Mammary epithelial cell (primary cell): ENCODE results near the gene DDX52.

Experiments
- EZH2 ChIP-seq: IDR thresholded peaks from 2 replicates; pipeline ENCODE4 v1.6.1; 2012; ENCODE audit warnings: low read length, inconsistent platforms, borderline replicate concordance
- TF ChIP-seq, protein P1 (sequence below), 2 donors: IDR thresholded peaks in 1 of 2; conservative IDR thresholded peaks in 1 of 2; 2 replicates each; pipeline ENCODE4 v1.5.1; 2011 to 2012; ENCODE audit warnings: inconsistent platforms in 2 of 2, low read length in 2 of 2, mild to moderate bottlenecking in 2 of 2, control low read depth in 1 of 2, low read depth in 1 of 2; ENCODE audit not compliant: insufficient read depth in 1 of 2; ENCODE audit errors: extremely low read depth in 1 of 2

DNA sequence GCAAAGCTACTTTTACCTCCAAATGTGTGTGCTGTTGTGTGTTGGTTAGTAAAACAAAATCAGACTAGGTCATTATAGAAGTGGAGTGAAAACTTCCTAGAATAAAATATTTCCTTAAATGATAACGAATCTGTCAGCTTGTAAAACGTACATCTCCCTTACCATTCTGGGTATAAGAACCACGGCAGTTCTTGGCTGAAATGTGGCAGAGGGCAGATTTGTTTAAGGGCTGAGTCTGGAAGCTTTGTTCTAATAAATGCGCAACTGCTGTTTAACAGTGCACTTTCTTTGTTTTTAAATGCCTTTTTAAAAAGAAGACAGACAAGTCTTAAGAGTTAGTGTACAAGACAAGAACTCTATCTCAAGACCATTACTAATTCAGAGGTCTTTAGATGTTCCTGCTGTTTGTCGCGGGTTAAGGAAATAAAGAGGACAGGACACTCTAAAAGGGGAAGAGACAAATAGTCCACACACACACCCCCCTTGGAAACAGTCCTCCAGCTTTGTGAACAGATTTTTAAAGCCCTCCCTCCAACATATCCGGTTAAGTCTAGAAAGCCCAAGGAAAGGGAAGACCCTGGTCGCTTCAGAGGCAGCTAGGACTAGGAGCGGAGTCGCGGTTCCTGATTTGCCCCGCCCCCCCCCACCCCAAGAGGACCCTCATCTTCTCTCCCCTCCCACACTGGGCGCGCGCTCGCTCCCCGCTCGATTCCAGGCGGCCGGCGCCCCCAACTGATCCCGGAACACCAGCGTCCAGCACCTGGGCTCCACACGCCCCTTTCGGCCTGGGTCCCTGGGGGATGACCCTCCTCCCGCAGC lies 34.7 kb downstream of the DDX52 start:
- TF ChIP-seq, protein P1, sequence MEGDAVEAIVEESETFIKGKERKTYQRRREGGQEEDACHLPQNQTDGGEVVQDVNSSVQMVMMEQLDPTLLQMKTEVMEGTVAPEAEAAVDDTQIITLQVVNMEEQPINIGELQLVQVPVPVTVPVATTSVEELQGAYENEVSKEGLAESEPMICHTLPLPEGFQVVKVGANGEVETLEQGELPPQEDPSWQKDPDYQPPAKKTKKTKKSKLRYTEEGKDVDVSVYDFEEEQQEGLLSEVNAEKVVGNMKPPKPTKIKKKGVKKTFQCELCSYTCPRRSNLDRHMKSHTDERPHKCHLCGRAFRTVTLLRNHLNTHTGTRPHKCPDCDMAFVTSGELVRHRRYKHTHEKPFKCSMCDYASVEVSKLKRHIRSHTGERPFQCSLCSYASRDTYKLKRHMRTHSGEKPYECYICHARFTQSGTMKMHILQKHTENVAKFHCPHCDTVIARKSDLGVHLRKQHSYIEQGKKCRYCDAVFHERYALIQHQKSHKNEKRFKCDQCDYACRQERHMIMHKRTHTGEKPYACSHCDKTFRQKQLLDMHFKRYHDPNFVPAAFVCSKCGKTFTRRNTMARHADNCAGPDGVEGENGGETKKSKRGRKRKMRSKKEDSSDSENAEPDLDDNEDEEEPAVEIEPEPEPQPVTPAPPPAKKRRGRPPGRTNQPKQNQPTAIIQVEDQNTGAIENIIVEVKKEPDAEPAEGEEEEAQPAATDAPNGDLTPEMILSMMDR (conservative IDR thresholded peaks at IDR 0.05 in 1 of 2, IDR thresholded peaks at IDR 0.05 in 1 of 2; ENCODE audit: extremely low read depth in 1 of 2, insufficient read depth in 1 of 2, low read depth in 1 of 2, low read length in 2 of 2), result no peak
- TF ChIP-seq EZH2, result no peak
